Measurements from ENCODE around the gene RNF8.
"Not testable (repeated sequence)": the region's sequence is repeated elsewhere in the genome, so short reads cannot be mapped to it uniquely, and the experiment has no call there.

The RNF8 gene

DNA sequence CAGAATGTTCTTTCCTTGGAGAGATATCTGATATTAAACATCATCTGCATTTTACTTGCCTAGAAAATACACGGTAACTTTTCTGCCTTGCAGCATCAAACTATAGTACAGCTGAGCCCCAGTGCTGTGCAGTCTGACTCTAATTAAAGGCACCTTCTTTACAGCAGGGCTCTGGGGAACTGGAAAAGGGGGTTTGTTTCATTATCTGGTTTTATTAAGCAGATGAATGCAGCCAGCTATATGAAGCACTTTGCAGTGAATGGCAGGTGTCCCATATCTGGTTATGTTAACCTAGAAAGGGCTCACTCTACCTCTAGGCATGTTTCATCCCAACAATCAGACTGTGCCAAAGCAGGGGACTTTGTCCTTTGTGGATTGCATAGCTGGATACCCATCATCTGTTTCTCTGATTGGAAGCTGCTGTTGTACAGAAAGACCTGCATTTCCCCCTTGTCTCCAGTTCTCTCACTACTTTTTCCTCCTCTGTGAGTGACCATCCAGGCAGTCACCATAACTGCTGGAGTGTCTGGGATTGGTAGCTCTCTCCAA lies 39.7 kb downstream of the RNF8 start:
- no peak for DNase-seq (ENCODE audit: extremely low read depth in 1 of 2, low read depth in 1 of 2)

DNA sequence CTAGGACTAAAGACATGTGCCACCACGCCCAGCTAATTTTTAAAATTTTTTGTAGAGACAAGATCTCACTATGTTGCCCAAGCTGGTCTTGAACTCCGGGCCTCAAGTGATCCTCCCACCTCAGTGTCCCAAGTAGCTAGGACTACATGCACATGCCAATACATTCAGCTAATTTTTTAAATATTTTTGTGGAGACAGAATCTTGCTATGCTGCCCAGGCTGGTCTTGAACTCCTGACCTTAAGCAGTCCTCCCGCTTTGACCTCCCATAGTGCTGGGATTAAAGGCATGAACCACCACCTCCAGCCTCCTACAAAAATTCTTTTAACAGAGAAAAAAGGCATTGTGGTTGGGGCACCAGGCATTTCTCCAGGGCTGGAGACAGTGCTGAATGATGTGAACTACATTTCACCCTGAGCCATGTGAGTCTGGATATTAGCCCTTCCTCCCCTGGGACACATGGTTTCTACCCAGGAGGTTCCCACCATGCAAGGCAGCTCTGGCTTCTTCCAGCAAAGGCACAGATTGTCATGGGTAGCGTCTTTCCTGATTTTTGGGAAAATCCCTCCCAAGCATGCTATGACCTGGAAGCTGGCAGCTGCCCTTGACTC lies 42.9 kb downstream of the RNF8 start:
- no peak for DNase-seq (ENCODE audit: extremely low read depth in 1 of 2, low read depth in 1 of 2)

- DNase-seq (ENCODE audit: extremely low read depth in 1 of 2, low read depth in 1 of 2), result no peak
Measured at GRCh38 chr6:37399131-37399530, 45.3 kb downstream of the RNF8 start.

DNA sequence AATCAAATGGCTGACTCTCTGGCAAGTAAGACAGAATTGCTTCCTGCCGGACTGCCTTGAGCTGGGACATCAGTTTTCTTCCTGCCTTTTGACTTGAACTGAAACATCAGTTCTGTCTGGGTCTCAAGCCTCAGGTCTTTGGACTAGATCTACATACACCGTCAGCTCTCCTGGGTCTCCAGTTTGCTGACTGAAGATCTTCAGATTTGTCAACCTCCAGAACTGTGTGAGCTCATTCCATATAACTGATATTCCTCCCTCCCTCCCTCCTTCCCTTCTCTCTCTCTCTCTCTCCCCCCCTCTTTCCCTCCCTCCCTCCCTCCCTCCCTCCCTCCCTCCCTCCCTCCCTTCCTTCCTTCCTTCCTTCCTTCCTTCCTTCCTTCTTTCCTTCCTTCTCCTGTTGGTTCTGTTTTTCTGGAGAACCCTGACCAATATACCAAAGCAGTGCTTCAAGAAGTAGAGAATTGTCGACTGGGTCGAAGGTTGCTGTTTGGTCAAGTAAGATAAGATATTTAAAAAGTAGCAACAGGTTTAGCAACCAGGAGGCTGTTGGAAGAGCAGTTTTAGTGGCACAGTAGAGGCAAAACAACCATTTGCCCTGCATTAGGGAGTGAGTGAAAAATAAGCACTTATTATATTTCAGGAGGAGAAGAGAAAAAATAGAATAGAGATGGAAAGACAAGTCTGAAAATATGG lies 46.2 kb downstream of the RNF8 start:
- no peak for DNase-seq (ENCODE audit: extremely low read depth in 1 of 2, low read depth in 1 of 2)

DNA sequence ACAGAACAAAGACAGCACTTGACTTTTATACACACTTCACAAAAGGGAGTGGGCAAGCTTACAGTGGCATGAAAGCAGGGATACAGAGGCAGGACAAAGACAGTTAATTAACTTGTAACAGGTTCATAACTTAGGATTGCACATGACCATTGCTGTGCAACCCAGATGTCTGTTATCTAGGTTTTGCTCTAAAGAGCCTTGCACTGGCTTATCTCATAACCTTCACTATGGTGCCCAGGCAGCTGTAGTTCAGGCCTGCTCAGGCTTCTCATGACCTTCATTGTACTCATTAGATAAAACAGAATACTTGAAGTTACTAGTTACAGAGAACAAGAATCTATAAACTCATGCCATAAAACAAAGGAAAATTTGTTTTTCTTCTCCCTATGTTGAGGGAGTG lies 47.9 kb downstream of the RNF8 start:
- DNase-seq (ENCODE audit: extremely low read depth in 1 of 2, low read depth in 1 of 2), result not testable (repeated sequence)

GRCh38 chr6:37406726-37407341 lies 53.1 kb downstream of the RNF8 start:
- DNase-seq (ENCODE audit: extremely low read depth in 1 of 2, low read depth in 1 of 2), result no peak

DNA sequence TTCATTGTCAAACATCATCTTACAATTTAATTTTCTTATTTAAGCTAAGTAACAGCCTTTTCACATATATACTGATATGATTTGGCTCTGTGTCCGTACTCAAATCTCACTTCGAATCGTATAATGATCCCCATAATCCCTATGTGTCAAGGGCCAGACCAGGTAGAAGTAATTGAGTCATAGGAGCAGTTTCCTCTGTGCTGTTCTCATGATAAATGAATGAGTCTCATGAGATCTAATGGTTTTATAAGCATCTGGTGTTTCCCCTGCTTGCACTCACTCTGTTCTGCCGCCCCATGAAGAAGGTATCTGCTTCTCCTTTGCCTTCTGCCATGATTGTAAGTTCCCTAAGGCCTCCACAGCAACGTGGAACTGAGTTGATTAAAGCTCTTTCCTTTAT lies 54.2 kb downstream of the RNF8 start:
- no peak for DNase-seq (ENCODE audit: extremely low read depth in 1 of 2, low read depth in 1 of 2)

DNA sequence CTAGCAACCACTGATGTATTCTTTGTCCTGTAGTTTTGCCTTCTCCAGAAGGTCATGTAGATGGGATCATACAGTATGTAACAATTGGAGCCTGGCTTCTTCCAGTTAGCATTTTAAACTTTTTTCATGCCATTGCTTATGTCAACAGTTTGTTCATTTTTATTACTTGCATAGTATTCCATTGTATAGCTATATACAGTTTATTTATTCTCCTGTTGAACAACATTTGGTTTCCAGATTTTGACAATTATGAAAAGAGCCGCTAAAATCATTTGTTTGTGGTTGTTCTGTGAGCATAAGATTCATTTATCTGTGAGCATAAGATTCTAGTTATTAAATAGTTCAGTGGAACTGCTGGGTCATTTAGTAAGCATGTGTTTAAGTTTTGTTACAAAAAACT lies 55.7 kb downstream of the RNF8 start:
- no peak for DNase-seq (ENCODE audit: extremely low read depth in 1 of 2, low read depth in 1 of 2)

DNA sequence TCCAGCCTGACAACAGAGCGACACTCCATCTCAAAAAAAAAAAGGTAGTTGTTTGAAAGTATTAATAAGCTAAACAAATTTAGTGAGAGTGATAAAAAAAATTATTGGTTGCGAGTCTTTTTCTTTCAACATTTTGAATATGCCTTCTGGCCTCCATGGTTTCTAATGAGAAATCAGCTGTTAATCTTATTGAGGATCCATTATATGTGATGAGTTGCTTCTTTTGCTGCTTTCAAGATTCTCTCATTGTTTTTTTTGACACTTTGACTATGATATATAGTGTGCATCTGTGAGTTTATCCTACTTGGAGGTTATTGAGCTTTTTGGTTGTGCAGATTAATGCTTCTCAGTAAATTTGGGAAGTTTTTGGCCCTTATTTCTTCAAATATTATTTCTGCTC lies 63.6 kb downstream of the RNF8 start:
- no peak for DNase-seq (ENCODE audit: extremely low read depth in 1 of 2, low read depth in 1 of 2)

DNA sequence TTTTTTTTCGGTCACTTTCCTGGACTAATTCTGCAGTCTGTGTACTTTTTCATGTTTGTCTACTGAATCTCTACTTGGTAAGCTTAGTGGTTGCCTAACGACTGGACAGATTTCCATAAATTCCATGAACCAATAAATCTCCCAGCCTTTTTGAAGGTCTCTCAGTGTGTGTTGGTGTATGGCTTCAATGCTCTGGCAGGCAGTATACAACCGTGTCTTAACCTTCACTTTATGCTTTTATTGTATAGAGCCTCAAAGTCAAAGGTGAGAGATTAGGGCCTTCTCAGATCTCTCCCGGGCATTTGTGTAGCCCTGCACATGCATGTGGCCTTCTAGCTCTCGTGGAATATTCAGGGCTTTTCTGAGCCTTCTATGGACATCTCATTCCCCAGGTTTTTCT lies 64.9 kb downstream of the RNF8 start:
- DNase-seq (ENCODE audit: extremely low read depth in 1 of 2, low read depth in 1 of 2), result no peak

DNA sequence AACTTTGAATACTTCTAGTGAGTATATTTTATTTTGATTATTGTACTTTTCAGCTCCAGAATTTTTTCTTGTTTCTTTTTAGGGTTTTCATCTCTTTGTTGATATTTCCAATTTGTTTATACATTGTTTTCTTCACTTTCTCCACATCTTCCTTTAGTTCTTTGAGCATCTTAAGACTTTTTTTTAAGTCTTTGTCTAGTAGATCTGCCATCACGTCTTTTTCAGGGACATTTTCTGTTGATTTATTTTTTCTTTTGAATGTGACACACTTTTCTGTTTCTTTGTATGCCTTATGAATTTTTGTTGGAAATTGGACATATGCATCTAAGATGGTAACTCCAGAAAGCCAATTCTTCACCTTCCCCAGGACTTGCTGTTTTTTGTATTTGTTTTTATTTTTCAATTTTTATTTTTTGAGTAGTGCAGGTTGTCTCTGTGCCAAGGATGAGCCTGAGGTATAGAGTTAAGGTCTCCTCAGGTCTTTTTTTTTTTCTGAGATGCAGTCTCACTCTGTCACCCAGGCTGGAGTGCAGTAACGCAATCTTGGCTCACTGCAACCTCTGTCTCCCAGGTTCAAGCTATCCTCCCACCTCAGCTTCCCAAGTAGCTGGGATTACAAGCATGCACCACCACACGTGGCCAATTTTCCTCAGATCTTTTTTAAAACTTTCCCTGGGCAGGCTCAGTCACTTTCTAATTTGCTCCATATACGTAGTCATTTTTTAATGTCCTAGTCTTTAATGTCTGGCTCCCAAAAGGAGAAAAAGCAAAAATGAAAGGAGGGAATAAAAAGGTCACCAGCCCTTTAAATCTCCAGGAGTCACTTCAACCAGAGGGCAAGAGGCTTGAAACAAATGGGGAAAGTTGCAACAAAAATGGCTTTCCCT lies 72.5 kb downstream of the RNF8 start:
- no peak for DNase-seq (ENCODE audit: extremely low read depth in 1 of 2, low read depth in 1 of 2)

DNA sequence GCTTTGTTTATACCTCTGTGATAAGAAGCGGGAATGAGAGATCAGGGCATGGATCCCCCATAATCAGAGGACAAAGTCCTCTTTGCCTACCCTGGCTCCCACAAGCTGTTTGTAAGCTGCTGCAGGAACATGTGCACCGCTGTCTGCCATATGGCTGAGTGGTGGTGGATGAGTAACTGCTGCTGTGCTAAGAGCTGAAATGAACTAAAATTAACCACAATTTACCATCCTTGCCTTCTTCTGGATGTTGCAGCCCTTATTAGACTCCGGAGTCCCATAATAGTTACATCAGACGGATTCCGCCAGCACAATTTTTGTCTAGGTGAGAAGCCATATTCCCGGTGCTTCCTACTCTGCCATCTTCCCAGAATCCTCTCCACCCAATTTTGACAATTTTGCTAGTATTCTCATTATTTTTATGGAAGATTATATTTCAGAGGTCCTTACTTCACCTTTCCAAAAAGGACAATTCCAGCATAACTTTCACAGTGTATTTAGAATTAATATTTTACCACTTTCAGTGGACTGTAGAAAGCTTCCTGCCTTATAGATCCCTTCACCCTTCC lies 73.2 kb downstream of the RNF8 start:
- no peak for DNase-seq (ENCODE audit: extremely low read depth in 1 of 2, low read depth in 1 of 2)

GRCh38 chr6:37429352-37429750 lies 75.6 kb downstream of the RNF8 start:
- no peak for DNase-seq (ENCODE audit: extremely low read depth in 1 of 2, low read depth in 1 of 2)

GRCh38 chr6:37432590-37432915 lies 78.8 kb downstream of the RNF8 start:
- no peak for DNase-seq (ENCODE audit: extremely low read depth in 1 of 2, low read depth in 1 of 2)

GRCh38 chr6:37432916-37433656 lies 79.3 kb downstream of the RNF8 start, which contains the start of gene CMTR1:
TSS of gene CMTR1 (plus strand) at chr6:37433221. CDS start at chr6:37435630, 2,409 bp downstream.
- peak; percentile 94 to 96 for DNase-seq (ENCODE audit: extremely low read depth in 1 of 2, low read depth in 1 of 2)

DNA sequence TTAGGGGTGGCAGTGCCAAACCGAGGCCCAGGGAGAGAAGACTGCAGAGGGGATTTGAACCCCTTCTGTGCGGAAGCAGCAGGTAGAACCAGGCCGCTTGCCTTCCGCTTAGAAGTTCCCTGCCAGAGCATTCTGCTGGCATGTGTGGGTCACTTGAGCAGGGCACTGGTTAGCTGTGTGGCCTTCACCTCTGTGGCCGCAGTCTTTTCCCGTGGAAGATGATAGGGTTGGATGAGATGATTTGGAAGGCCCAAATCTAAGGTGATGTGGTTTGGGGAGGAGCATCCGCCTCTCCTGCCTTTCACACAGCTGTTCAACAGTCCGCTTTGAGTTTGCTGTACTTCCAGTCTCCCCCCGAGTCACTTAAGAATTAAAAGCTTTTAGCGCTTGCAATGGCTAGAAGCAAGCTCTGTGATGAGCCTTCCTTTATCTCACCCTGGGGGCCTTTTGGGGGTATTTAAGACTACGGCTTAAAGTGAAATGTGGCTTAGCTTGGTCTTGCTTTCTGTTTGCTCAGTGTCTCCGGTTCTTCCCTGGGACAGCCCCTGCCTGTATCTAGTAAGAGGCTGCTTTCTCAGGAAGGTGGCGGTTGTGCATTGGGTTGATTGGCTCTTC lies 80.0 kb downstream of the RNF8 start:
- DNase-seq (ENCODE audit: extremely low read depth in 1 of 2, low read depth in 1 of 2), result peak; percentile 18 to 44

DNA sequence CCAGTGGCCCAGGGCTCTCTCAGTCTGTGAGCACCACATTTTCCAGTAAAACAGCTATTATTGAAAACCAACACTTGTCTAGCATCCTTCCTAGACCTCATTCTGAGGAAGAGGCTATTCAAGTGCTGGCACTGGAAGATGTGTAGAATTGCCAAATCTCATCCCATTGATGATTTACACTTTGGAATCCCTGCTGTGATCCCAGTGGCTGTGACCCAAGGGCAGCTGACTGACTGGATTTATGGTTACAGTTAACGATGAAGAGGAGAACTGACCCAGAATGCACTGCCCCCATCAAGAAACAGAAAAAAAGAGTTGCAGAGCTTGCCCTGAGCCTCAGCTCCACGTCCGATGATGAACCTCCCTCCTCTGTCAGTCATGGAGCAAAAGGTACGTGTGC lies 81.6 kb downstream of the RNF8 start:
- no peak for DNase-seq (ENCODE audit: extremely low read depth in 1 of 2, low read depth in 1 of 2)

DNA sequence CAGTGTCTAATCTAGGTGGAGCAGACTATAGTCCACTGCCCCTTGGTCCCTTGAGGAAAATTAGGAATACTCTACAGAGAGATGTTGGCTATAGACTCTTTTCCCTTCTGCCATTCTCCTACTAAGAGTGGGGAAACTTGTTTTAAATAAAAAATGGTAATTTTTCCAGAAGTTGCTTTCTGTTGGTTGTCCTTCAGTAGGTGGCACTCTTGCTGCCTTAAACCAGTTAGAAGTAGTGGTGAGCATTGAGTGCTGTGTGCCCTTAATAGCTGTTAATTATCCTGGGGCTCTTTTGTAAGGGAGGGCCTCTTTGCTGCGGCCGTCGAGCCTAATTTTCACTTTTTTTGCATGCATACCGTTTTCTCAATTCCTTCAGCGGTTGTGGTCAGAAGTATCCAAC lies 82.0 kb downstream of the RNF8 start:
- no peak for DNase-seq (ENCODE audit: extremely low read depth in 1 of 2, low read depth in 1 of 2)

DNA sequence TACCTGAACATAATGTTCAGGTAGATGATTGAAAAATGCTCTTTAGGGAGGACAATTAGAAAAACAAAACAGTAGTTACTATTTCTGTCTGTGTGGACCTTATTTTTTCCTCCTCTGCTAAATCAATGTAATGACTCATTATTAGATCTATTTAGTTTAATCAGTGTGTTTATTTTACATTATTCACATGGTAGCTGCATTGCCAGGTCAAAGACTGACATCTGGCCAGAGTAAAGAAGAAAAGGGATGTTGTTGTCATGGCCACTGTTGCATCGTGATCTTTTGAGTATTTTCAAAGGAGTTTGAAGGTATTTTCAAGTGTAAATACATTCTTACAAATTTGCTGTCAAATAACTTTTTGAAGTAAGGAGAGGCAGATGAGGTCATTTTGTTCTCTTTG lies 85.1 kb downstream of the RNF8 start:
- DNase-seq (ENCODE audit: extremely low read depth in 1 of 2, low read depth in 1 of 2), result no peak

- DNase-seq (ENCODE audit: extremely low read depth in 1 of 2, low read depth in 1 of 2), result no peak
Measured at GRCh38 chr6:37441651-37442050, 87.9 kb downstream of the RNF8 start.
